ENCODE measurements around the gene GATA2. TPM values are rescaled to one million over a fixed set of nuclear protein-coding genes. Genes with fewer than 3 reads are reported as not detected.

GATA2 gene
- total RNA-seq, 3 donors from 2014 or later = 6.0 to 14.4 (median 6.6) TPM

GRCh38 chr3:128488991-128489673 is 3.9 kb downstream of the GATA2 start:
- Histone ChIP-seq H3K36me3 (no peaks in the 10 kb centered on the region), H3K27ac (peak overlapping the region; percentile 48 to 77), H3K4me1 (peaks cover 17 to 24% of the 10 kb centered on the region in 2 donors), H3K4me3 (peak overlapping the region; percentile 50 to 76 (median 55)), H3K9me3 (no peaks in the 10 kb centered on the region), H3K27me3 (peaks cover 9 to 100% of the 10 kb centered on the region in 2 donors)
- intact Hi-C loops (cut with DNase I; ENCODE audit: low total_unique reads) = loop anchor here (5.0 to 10.0 kb wide), 2 partner anchors 404 to 528 kb away; no protein-coding TSS in a partner anchor
- no peak for TF ChIP-seq POLR2A (IDR thresholded peaks at IDR 0.05)
- no peak for TF ChIP-seq CTCF (IDR thresholded peaks at IDR 0.05)
- TF ChIP-seq POLR2AphosphoS5 (IDR thresholded peaks at IDR 0.05) = no peak
- DNase-seq (ENCODE audit: low spot score in 2 of 2) = no peak

GRCh38 chr3:128488636-128488990 is 4.4 kb downstream of the GATA2 start:
- no peak for DNase-seq (ENCODE audit: low spot score in 2 of 2)
- Histone ChIP-seq H3K4me1 (peaks cover 17 to 24% of the 10 kb centered on the region in 2 donors), H3K4me3 (peak overlapping the region; percentile 50 to 76 (median 55)), H3K27me3 (peaks cover 9 to 100% of the 10 kb centered on the region in 2 donors), H3K27ac (peak overlapping the region; percentile 48 to 77), H3K36me3 (no peaks in the 10 kb centered on the region), H3K9me3 (no peaks in the 10 kb centered on the region)
- TF ChIP-seq POLR2A (IDR thresholded peaks at IDR 0.05) (no peak), POLR2AphosphoS5 (IDR thresholded peaks at IDR 0.05) (no peak), CTCF (IDR thresholded peaks at IDR 0.05) (no peak)
- intact Hi-C loops (cut with DNase I; ENCODE audit: low total_unique reads) = loop anchor here (5.0 to 10.0 kb wide), 2 partner anchors 404 to 529 kb away; no protein-coding TSS in a partner anchor

DNA sequence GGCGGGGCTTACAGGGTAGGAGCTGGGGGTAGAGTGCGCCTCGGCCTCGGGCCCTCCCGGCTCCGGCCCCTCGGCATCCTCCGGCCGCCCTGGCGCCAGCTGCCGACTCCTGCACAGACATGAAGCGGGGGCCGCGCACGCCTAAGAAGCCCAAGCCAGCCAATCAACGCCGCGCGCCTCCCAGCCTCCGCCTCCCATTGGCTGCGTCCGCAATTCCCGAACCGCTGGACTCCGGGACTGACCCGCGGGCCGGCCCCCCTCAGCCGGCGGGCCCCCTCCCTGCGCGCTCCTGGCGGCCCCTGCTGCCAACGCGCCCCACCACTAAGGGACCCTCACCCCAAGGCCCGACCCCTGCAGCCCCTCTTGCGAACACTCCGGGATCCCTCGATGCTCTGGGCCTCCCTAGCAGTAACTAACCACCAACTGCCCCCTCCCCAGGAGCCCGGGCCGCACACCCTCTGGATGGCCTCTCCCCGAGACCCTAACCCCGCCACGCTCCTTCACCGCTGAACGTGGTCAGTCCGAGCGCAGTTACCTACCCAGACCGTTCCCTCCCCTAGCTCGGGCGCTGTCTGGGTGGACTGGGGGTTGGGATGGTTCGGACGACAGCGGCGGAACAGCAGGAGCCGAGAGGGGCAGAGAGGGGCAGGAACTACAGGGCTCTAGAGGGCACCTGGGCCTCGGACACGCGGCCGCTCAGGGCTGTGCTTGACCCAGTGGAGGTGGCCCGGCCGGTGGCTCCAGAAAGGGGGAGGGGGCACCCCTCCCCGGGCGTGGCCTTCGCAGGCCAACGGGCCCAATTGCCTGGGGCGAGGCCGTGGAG is 5.0 kb downstream of the GATA2 start:
- peak; percentile 56 to 72 for DNase-seq (ENCODE audit: low spot score in 2 of 2)
- Histone ChIP-seq H3K4me3 (peak overlapping the region; percentile 50 to 76 (median 55)), H3K27ac (peak overlapping the region in 1 of 2 donors; percentile 77), H3K27me3 (peaks cover 8 to 100% of the 10 kb centered on the region in 2 donors), H3K36me3 (no peaks in the 10 kb centered on the region), H3K9me3 (no peaks in the 10 kb centered on the region), H3K4me1 (peaks cover 17 to 21% of the 10 kb centered on the region in 2 donors)
- peak in 1 of 3 donors; percentile 16 for TF ChIP-seq POLR2AphosphoS5 (IDR thresholded peaks at IDR 0.05)
- TF ChIP-seq POLR2A (IDR thresholded peaks at IDR 0.05) = no peak
- intact Hi-C loops (cut with DNase I; ENCODE audit: low total_unique reads) = loop anchor here (5.0 to 10.0 kb wide), 2 partner anchors 403 to 529 kb away; no protein-coding TSS in a partner anchor

GRCh38 chr3:128487538-128487812 is 5.5 kb downstream of the GATA2 start:
- Histone ChIP-seq H3K27me3 (peaks cover 7 to 100% of the 10 kb centered on the region in 2 donors), H3K27ac (no peak overlapping the region), H3K4me1 (peaks cover 13 to 16% of the 10 kb centered on the region in 2 donors), H3K9me3 (no peaks in the 10 kb centered on the region), H3K36me3 (no peaks in the 10 kb centered on the region), H3K4me3 (peak overlapping the region; percentile 50 to 76 (median 55))
- intact Hi-C loops (cut with DNase I; ENCODE audit: low total_unique reads) = loop anchor here (5.0 to 10.0 kb wide), 2 partner anchors 403 to 530 kb away; no protein-coding TSS in a partner anchor
- no peak for DNase-seq (ENCODE audit: low spot score in 2 of 2)
- TF ChIP-seq CTCF (IDR thresholded peaks at IDR 0.05) (no peak), POLR2AphosphoS5 (IDR thresholded peaks at IDR 0.05) (no peak), POLR2A (IDR thresholded peaks at IDR 0.05) (no peak)

DNA sequence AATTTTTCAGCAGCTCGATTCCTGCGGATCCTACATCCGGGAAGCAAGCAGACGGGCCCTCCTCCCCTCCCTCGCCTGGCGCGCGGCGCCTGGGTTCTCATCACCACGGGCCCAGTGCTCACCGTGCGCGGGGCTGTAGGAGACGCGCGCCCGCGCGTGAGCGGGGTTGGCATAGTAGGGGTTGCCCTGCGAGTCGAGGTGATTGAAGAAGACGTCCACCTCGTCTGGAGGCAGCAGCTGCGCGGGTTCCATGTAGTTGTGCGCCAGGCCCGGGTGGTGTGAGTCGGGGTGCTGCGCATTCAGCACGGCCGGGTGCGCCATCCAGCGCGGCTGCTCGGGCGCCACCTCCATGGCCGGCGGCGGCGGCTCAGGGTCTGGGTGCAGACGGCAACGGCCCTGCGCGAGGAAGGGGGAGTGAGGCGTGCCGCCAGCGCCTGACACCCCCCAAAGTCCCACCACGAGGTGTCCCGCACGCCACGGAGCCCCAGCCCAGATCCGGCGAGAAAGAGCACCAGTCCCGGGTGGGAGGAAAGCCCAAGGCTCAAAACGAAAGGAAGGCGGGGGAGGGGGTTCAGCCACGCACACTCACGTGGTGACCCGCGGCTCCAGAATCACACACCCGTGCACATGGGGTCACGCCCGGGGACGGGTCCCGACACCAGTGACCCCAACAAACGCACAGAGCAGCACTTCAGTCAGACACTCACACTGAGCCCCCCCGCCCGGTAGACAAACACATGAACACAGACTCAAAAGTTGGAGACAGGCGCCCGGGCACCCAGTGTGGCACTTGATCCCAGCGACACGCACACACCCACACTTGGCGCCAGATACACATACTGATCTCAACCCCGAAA is 6.1 kb downstream of the GATA2 start:
- peaks cover 7 to 100% of the 10 kb centered on the region in 2 donors for H3K27me3 ChIP-seq
- TF ChIP-seq POLR2AphosphoS5 (IDR thresholded peaks at IDR 0.05) (peak in 2 of 3 donors; percentile 26 to 48), POLR2A (IDR thresholded peaks at IDR 0.05) (no peak)
- H3K36me3 ChIP-seq = no peaks in the 10 kb centered on the region
- intact Hi-C loops (cut with DNase I; ENCODE audit: low total_unique reads) = loop anchor here (5.0 to 10.0 kb wide), 2 partner anchors 402 to 530 kb away; no protein-coding TSS in a partner anchor
- H3K9me3 ChIP-seq = no peaks in the 10 kb centered on the region
- peaks cover 12 to 15% of the 10 kb centered on the region in 2 donors for H3K4me1 ChIP-seq
- no peak overlapping the region for H3K27ac ChIP-seq
- DNase-seq (ENCODE audit: low spot score in 2 of 2) = no peak
- H3K4me3 ChIP-seq = peak overlapping the region; percentile 50 to 76 (median 55)
